DMS53 (cell line): Measurements from ENCODE around the gene CSAG2.
"Not testable (repeated sequence)": the region's sequence is repeated elsewhere in the genome, so short reads cannot be mapped to it uniquely, and the experiment has no call there.

ENCODE experiments used
- DNase-seq: peaks from one replicate; lab custom pipeline; 2025; lab: John Stamatoyannopoulos, UW

The CSAG2 gene, protein sequence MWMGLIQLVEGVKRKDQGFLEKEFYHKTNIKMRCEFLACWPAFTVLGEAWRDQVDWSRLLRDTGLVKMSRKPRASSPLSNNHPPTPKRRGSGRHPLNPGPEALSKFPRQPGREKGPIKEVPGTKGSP

DNA sequence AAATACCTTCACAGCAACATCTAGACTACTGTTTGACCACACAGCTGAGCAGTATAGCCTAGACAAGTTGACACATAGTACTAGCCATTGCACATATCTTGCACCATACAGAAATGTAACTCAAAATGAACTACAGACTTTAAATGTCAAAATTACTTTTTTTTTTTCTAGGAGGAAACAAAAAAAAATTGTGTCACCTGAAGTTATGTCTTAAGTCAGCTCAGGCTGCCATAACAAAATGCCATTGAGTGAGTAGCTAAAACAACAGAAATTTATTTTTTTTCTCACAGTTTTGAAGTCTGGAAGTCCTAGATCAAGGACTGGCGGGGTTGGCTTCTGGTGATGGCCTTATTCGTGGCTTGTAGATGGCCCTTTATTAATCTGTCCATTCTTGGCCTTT, at the start of gene CSAG2:
CSAG2 (minus strand) TSS at position 101 of the 400 bp plus-strand sequence. CDS start 161 bp downstream, outside the sequence.
- DNase-seq, result not testable (repeated sequence)

DNA sequence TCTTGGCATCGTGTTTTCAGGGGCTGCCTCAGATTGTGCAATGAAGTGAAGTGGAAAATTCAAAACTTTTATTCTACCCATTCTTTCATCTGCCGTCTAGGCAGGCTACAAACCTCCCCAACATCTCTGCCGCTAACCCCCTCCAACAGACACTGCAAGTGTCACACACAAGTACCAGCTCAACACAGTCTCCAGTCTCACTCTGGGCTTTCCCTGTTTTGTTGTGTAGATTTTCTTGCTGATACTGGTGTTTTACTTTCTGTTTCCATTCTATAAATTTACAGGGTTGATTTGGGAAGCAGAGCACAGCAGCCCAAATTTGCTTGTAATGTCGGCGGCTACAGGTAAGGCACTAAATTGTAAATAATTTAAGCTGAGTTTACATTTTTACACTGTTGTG, 45.8 kb upstream of the CSAG2 start:
- not testable (repeated sequence) for DNase-seq

DNA sequence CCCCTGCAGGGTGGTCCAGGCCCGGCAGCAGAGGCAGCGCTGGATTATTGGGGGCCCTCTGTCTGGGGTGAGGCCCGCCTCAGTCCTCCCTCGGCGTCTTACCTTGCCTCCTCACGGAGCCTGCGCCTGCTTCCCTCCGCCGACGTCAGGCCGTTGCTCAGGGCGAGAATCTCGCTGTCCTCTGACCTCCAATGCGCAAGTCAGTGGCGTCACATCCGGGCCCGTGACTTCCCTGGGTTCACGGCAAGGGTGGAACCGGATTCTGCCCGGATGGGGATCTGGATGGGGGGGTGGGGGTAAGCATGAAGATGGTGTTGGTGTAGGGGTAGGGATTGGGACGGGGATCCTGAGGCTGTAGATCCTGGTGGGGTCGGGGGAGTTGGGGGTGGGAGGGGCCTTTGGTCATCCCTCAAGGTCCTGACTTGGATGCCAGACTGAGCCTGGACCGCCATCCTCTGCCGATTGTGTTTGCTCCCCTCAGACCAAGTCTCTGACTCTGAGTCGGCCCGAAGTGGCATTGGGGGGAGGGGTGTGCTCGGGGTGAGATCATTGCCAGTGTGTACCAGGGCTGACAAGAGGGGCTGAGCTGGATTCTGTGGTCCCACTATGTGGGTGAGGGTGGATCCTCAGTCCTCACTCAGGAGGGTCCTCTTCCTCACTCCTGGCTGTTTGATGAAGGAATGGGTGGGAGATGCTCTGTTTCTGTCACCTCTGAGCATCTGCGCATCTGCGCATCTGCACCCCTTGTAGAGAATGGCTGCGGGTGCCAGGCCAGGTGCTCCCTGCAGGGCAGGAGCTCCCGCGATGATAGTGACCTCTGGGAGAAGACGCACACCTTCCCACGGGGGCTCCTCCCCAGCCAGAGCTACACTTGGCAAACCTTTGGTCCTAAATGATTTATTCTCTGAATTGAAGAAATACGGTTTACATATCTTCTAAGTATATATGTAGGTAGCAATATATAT, 44.9 kb upstream of the CSAG2 start, which contains the start of gene MAGEA2:
MAGEA2 (minus strand) TSS at position 157 of the 965 bp plus-strand sequence. CDS start 2,479 bp downstream, outside the sequence.
- DNase-seq, result not testable (repeated sequence)

DNA sequence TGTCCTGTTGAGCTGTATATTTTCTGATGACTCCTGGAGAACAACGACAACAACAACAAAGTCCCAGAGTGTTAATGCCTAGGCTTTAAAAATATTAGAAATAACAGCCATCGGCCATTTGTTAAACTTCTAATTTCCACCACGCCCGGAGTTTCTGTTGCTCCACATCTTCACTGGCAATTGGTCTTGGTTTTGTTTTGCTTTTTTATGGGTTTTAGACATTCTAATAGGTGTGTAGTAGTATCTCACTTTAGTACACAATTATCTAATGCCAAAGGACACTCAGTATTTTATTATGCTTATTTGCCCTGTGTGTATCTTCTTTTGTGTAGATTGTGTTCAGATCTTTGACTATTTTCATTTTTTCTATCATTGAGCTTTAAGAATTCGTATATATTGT, 29.5 kb upstream of the CSAG2 start:
- DNase-seq, result no peak

DNA sequence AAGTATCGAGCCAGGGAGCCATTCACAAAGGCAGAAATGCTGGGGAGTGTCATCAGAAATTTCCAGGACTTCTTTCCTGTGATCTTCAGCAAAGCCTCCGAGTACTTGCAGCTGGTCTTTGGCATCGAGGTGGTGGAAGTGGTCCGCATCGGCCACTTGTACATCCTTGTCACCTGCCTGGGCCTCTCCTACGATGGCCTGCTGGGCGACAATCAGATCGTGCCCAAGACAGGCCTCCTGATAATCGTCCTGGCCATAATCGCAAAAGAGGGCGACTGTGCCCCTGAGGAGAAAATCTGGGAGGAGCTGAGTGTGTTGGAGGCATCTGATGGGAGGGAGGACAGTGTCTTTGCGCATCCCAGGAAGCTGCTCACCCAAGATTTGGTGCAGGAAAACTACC, 27.5 kb upstream of the CSAG2 start:
- DNase-seq, result not testable (repeated sequence)

DNA sequence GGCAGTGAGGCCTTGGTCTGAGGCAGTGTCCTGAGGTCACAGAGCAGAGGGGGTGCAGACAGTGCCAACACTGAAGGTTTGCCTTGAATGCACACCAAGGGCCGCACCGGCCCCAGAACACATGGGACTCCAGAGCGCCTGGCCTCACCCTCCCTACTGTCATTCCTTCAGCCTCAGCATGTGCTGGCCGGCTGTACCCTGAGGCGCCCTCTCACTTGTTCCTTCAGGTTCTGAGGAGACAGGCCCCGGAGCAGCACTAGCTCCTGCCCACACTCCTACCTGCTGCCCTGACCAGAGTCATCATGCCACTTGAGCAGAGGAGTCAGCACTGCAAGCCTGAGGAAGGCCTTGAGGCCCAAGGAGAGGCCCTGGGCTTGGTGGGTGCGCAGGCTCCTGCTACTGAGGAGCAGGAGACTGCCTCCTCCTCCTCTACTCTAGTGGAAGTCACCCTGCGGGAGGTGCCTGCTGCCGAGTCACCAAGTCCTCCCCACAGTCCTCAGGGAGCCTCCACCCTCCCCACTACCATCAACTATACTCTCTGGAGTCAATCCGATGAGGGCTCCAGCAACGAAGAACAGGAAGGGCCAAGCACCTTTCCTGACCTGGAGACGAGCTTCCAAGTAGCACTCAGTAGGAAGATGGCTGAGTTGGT, 26.9 kb upstream of the CSAG2 start:
- no peak for DNase-seq

DNA sequence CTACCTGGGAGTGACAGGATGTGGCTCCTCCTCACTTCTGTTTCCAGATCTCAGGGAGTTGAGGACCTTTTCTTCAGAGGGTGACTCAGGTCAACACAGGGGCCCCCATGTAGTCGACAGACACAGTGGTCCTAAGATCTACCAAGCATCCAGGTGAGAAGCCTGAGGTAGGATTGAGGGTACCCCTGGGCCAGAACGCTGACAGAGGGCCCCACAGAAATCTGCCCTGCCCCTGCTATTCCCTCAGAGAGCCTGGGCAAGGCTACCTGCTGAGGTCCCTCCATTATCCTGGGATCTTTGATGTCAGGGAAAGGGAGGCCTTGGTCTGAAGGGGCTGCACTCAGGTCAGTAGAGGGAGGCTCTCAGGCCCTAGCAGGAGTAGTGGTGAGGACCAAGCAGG, 26.0 kb upstream of the CSAG2 start:
- no peak for DNase-seq

DNA sequence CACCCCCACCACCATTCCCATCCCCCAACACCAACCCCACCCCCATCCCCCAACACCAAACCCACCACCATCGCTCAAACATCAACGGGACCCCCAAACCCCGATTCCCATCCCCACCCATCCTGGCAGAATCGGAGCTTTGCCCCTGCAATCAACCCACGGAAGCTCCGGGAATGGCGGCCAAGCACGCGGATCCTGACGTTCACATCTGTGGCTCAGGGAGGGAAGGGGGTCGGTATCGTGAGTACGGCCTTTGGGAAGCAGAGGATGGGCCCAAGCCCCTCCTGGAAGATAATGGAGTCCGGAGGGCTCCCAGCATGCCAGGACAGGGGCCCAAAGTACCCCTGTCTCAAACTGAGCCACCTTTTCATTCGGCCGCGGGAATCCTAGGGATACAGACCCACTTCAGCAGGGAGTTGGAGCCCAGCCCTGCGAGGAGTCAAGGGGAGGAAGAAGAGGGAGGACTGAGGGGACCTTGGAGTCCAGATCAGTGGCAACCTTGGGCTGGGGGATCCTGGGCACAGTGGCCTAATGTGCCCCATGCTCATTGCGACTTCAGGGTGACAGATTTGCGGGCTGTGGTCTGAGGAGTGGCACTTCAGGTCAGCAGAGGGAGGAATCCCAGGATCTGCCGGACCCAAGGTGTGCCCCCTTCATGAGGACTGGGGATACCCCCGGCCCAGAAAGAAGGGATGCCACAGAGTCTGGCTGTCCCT, 25.2 kb upstream of the CSAG2 start:
- not testable (repeated sequence) for DNase-seq

DNA sequence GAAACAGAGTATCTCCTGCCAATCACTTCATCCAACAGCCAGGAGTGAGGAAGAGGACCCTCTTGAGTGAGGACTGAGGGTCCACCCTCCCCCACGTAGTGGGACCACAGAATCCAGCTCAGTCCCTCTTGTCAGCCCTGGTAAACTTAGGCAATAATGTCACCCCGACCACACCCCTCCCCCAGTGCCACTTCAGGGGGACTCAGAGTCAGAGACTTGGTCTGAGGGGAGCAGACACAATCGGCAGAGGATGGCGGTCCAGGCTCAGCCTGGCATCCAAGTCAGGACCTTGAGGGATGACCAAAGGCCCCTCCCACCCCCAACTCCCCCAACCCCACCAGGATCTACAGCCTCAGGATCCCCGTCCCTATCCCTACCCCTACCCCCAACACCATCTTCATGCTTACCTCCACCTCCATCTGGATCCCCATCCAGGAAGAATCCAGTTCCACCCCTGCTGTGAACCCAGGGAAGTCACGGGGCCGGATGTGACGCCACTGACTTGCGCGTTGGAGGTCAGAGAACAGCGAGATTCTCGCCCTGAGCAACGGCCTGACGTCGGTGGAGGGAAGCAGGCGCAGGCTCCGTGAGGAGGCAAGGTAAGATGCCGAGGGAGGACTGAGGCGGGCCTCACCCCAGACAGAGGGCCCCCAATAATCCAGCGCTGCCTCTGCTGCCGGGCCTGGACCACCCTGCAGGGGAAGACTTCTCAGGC, 24.3 kb upstream of the CSAG2 start, which contains the start of the genes CSAG1 and MAGEA12:
CSAG1 (minus strand) TSS at position 461 of the 715 bp plus-strand sequence. CDS start 1,261 bp downstream, outside the sequence.
MAGEA12 (plus strand) TSS at position 497 of the 715 bp plus-strand sequence. CDS start 2,405 bp downstream, outside the sequence.
- DNase-seq, result peak; percentile 4

DNA sequence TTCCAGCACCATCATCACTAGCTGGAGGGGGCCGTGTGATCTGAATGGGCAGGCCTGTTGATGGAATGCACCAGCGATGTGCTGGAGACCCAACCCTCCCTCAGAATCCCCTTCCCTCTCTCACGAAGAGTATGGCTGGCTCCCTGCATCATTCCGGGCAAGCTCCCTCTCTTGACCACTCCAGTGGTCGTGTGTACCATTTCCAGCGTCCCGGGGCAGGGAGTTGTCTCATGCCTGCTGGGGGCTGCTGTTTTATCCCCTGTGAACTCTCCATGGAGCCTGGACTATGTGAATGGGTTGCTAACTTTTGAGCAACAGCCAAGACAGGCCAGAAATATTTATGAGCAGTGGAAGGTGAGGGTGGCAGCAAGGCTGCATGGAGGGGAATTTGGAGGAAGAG, 16.3 kb upstream of the CSAG2 start:
- DNase-seq, result no peak

DNA sequence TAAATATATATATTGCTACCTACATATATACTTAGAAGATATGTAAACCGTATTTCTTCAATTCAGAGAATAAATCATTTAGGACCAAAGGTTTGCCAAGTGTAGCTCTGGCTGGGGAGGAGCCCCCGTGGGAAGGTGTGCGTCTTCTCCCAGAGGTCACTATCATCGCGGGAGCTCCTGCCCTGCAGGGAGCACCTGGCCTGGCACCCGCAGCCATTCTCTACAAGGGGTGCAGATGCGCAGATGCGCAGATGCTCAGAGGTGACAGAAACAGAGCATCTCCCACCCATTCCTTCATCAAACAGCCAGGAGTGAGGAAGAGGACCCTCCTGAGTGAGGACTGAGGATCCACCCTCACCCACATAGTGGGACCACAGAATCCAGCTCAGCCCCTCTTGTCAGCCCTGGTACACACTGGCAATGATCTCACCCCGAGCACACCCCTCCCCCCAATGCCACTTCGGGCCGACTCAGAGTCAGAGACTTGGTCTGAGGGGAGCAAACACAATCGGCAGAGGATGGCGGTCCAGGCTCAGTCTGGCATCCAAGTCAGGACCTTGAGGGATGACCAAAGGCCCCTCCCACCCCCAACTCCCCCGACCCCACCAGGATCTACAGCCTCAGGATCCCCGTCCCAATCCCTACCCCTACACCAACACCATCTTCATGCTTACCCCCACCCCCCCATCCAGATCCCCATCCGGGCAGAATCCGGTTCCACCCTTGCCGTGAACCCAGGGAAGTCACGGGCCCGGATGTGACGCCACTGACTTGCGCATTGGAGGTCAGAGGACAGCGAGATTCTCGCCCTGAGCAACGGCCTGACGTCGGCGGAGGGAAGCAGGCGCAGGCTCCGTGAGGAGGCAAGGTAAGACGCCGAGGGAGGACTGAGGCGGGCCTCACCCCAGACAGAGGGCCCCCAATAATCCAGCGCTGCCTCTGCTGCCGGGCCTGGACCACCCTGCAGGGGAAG, 5.0 kb upstream of the CSAG2 start, which contains the start of gene MAGEA2B:
MAGEA2B (plus strand) TSS at position 814 of the 973 bp plus-strand sequence. CDS start 2,479 bp downstream, outside the sequence.
- DNase-seq, result not testable (repeated sequence)

DNA sequence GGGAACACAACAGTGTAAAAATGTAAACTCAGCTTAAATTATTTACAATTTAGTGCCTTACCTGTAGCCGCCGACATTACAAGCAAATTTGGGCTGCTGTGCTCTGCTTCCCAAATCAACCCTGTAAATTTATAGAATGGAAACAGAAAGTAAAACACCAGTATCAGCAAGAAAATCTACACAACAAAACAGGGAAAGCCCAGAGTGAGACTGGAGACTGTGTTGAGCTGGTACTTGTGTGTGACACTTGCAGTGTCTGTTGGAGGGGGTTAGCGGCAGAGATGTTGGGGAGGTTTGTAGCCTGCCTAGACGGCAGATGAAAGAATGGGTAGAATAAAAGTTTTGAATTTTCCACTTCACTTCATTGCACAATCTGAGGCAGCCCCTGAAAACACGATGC, 4.1 kb upstream of the CSAG2 start:
- DNase-seq, result not testable (repeated sequence)

DNA sequence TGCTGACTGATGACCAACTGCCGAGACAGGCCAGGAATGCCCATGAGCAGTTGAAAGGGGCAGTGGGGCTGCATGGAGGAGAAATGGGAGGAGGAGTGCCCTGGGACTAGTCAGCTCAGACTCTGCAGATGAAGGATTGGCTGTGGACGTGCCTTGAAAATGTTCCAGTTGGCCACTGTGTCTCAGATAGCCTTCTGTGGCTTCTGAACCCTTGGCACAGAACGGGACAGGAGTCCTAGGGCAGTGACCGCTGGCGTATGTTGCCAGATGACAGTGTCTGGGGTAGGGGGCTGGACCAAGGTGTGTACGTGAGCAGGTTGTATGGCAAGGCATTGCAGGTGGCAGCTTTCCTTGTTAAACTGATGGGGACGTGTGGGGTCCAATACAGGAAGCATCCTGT, 2.6 kb downstream of the CSAG2 start:
- not testable (repeated sequence) for DNase-seq

DNA sequence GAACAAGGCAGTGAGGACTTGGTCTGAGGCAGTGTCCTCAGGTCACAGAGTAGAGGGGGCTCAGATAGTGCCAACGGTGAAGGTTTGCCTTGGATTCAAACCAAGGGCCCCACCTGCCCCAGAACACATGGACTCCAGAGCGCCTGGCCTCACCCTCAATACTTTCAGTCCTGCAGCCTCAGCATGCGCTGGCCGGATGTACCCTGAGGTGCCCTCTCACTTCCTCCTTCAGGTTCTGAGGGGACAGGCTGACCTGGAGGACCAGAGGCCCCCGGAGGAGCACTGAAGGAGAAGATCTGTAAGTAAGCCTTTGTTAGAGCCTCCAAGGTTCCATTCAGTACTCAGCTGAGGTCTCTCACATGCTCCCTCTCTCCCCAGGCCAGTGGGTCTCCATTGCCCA, 8.7 kb downstream of the CSAG2 start:
- DNase-seq, result not testable (repeated sequence)

DNA sequence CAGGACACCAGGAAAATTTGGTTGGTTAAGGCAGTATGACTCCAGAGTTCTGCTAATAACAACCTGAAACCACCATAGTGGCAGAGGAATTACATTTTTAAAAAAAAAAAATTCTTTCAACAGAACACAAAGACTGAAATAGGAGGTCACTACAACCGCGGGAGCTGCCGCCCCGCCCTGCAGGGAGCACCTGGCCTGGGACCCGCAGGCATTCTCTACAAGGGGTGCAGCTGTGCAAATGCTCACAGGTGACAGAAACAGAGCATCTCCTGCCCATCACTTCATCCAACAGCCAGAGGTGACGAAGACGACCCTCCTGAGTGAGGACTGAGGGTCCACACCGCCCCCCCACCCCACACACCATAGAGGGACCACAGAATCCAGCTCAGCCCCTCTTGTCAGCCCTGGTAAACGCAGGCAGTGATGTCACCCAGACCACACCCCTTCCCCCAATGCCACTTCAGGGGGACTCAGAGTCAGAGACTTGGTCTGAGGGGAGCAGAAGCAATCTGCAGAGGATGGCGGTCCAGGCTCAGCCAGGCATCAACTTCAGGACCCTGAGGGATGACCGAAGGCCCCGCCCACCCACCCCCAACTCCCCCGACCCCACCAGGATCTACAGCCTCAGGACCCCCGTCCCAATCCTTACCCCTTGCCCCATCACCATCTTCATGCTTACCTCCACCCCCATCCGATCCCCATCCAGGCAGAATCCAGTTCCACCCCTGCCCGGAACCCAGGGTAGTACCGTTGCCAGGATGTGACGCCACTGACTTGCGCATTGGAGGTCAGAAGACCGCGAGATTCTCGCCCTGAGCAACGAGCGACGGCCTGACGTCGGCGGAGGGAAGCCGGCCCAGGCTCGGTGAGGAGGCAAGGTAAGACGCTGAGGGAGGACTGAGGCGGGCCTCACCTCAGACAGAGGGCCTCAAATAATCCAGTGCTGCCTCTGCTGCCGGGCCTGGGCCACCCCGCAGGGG, 10.8 kb downstream of the CSAG2 start, which contains the start of gene MAGEA3:
MAGEA3 (plus strand) TSS at position 843 of the 980 bp plus-strand sequence. CDS start 2,039 bp downstream, outside the sequence.
- DNase-seq, result not testable (repeated sequence)

DNA sequence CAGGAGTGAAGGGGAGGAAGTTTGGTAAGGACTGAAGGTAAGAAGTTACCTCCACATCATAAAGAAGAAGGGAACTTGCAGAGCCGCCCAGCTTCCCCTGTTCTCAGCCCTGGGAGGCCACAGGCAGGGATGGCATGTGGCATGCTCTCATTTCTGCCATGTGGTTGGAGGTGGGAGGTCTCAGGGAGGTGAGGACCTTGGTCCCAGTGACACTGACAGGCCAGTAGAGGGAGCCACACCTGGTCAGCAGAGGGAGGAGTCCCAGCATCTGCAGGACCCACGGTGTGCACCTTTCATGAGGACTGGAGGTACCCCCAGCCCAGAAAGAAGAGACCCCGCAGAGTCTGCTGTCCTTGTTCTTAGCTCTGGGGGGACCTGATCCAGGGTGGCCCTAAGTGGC, 28.1 kb downstream of the CSAG2 start:
- not testable (repeated sequence) for DNase-seq

DNA sequence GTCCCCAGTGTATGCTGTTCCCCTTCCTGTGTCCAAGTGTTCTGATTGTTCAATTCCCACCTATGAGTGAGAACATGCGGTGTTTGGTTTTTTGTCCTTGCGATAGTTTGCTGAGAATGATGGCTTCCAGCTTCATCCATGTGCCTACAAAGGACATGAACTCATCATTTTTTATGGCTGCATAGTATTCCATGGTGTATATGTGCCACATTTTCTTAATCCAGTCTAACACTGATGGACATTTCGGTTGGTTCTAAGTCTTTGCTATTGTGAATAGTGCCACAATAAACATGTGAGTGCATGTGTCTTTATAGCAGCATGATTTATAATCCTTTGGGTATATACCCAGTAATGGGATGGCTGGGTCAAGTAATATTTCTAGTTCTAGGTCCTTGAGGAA, 34.4 kb downstream of the CSAG2 start:
- DNase-seq, result not testable (repeated sequence)

DNA sequence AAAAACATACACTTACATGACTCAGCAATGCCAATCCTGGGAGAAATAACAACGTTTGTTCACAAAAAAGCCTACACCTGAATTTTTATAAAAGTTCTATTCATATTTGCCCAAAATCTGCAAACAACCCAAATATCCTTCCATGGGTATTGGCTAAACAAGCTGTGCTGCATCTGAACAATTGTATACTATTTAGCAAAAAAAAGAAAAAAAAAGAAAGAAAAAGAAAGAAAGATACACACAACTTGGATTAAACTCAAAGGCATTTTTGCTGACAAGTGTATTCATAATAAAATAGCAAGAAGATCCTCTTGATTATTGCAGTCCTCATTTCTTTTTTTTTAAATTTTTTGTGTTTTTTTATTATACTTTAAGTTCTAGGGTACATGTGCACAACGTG, 34.9 kb downstream of the CSAG2 start:
- no peak for DNase-seq
